Endothelial cell of umbilical vein (primary cell): Measurements from ENCODE around the gene SLF1. TPM values are rescaled to one million over a fixed set of nuclear protein-coding genes. Genes with fewer than 3 reads are reported as not detected.

Experiments used
- BruUV-seq: library from RNA; stranded (reverse); fragments of 400-500 nt; replicated peaks from 2 replicates; lab custom pipeline; 2021; lab: Mats Ljungman, UMichigan
- CTCF ChIA-PET: fragments of 300-600, 350-600 bp; sonication (Branson Sonifier 250); formaldehyde crosslinking; loops from one replicate; lab custom pipeline; 2021; ENCODE audit warnings: antibody characterized with exemption, inconsistent platforms; lab: Charles Lee
- POLR2A ChIA-PET: fragments of 300-600, 350-600 bp; sonication (Branson Sonifier 250); formaldehyde crosslinking; loops from one replicate; lab custom pipeline; 2021; ENCODE audit warnings: antibody characterized with exemption, inconsistent platforms; lab: Charles Lee
- DNase-seq: peaks from one replicate; pipeline ENCODE4 v3.0.0-alpha.2; 2011; ENCODE audit warnings: low read depth, low spot score
- FAIRE-seq: peaks from 2 replicates; lab custom pipeline; 2011; peaks lifted over from hg19 to GRCh38; lab: Jason Lieb, UNC
- H2AFZ ChIP-seq: 2 replicates; pipeline ENCODE4 v1.6.0; 2012; ENCODE audit warnings: low read depth, low read length, control low read depth, inconsistent platforms
- H3K27ac ChIP-seq: 2 replicates; pipeline ENCODE4 v1.5.1; 2011; ENCODE audit warnings: low read depth, mild to moderate bottlenecking, control low read depth, low read length, moderate library complexity; ENCODE audit not compliant: insufficient read depth
- H3K27me3 ChIP-seq, 2 experiments: 2 replicates each; pipeline versions ENCODE4 v1.6.0 to v1.6.1; 2011; ENCODE audit warnings: low read length in 2 of 2, mixed read lengths in 1 of 2; ENCODE audit not compliant: control insufficient read depth in 2 of 2, insufficient read depth in 2 of 2
- H3K36me3 ChIP-seq, 2 experiments: 2 replicates in 1 of 2; 3 replicates in 1 of 2; pipeline ENCODE4 v1.5.1; 2011; ENCODE audit warnings: low read length in 2 of 2, mild to moderate bottlenecking in 1 of 2, moderate library complexity in 1 of 2; ENCODE audit not compliant: control insufficient read depth in 2 of 2, insufficient read depth in 2 of 2; ENCODE audit errors: extremely low read depth in 1 of 2
- H3K4me1 ChIP-seq: 3 replicates; pipeline ENCODE4 v1.5.1; 2011; ENCODE audit warnings: mild to moderate bottlenecking, low read length; ENCODE audit not compliant: control insufficient read depth, insufficient read depth; ENCODE audit errors: extremely low read depth
- H3K4me2 ChIP-seq: 2 replicates; pipeline ENCODE4 v1.6.1; 2011; ENCODE audit warnings: low read length, control low read depth, mixed read lengths; ENCODE audit not compliant: insufficient read depth
- H3K4me3 ChIP-seq, 3 experiments: fragments of 200-600 bp in 1 of 3; sonication (generic), shearing (Covaris generic) in 1 of 3; replicated peaks in 1 of 3; 2 replicates each; pipeline ENCODE4 v1.5.1; 2011 to 2016; ENCODE audit warnings: control low read depth in 3 of 3, low read length in 3 of 3, mild to moderate bottlenecking in 2 of 3, inconsistent platforms in 1 of 3, low read depth in 1 of 3, moderate library complexity in 1 of 3; ENCODE audit not compliant: insufficient read depth in 1 of 3
- H3K79me2 ChIP-seq: 2 replicates; pipeline ENCODE4 v1.6.0; 2012; ENCODE audit warnings: low read length, inconsistent platforms; ENCODE audit not compliant: control insufficient read depth, insufficient read depth
- H3K9ac ChIP-seq: replicated peaks from 2 replicates; pipeline ENCODE3; 2011; ENCODE audit warnings: low read length, control low read depth; ENCODE audit not compliant: insufficient read depth; ENCODE audit errors: extremely low read depth
- H3K9me1 ChIP-seq: replicated peaks from 3 replicates; pipeline ENCODE4 v1.6.0; 2011; ENCODE audit warnings: mild to moderate bottlenecking, low read length; ENCODE audit not compliant: control insufficient read depth, insufficient read depth; ENCODE audit errors: extremely low read depth
- H3K9me3 ChIP-seq: replicated peaks from 2 replicates; pipeline ENCODE4 v1.5.1; 2012; ENCODE audit warnings: low read length, inconsistent platforms; ENCODE audit not compliant: control insufficient read depth, insufficient read depth
- H4K20me1 ChIP-seq: replicated peaks from 2 replicates; pipeline ENCODE3; 2011; ENCODE audit warnings: mild to moderate bottlenecking, low read length; ENCODE audit not compliant: control insufficient read depth, insufficient read depth; ENCODE audit errors: extremely low read depth
- CTCF ChIP-seq, 2 donors: IDR thresholded peaks; 1 replicate in 1 of 2; 2 replicates in 1 of 2; pipeline ENCODE4 v1.5.1; 2011; ENCODE audit warnings: low read length in 2 of 2, mild to moderate bottlenecking in 2 of 2, moderate library complexity in 2 of 2, control low read depth in 1 of 2, inconsistent platforms in 1 of 2, low read depth in 1 of 2; ENCODE audit not compliant: insufficient read depth in 1 of 2; ENCODE audit errors: extremely low read depth in 1 of 2
- EZH2 ChIP-seq: IDR thresholded peaks from 2 replicates; pipeline ENCODE4 v1.6.1; 2012; ENCODE audit warnings: borderline replicate concordance, low read depth, mild to moderate bottlenecking, moderate library complexity, low read length, inconsistent platforms; ENCODE audit not compliant: severe bottlenecking
- FOS ChIP-seq: IDR thresholded peaks from 2 replicates; pipeline ENCODE4 v1.6.1; 2011; ENCODE audit warnings: mild to moderate bottlenecking, low read length, moderate library complexity, borderline replicate concordance; ENCODE audit not compliant: insufficient read depth
- GATA2 ChIP-seq: IDR thresholded peaks from 2 replicates; pipeline ENCODE4 v1.7.0; 2011; ENCODE audit warnings: low read depth, mild to moderate bottlenecking, moderate library complexity, mixed read lengths, low read length; ENCODE audit not compliant: insufficient read length, insufficient read depth
- JUN ChIP-seq: IDR thresholded peaks from 2 replicates; pipeline ENCODE4 v1.6.1; 2011; ENCODE audit warnings: borderline replicate concordance, low read depth; ENCODE audit not compliant: insufficient read length, insufficient read depth
- MAX ChIP-seq: IDR thresholded peaks from 2 replicates; pipeline ENCODE4 v1.6.1; 2011; ENCODE audit not compliant: insufficient read depth, insufficient read length
- MYC ChIP-seq: IDR thresholded peaks from one replicate; pipeline ENCODE4 v1.6.1; 2011; ENCODE audit warnings: mild to moderate bottlenecking, low read depth, low read length
- POLR2A ChIP-seq: IDR thresholded peaks from 2 replicates; pipeline ENCODE4 v1.6.1; 2012; ENCODE audit warnings: low read depth, mild to moderate bottlenecking, control low read depth, low read length
- POLR2AphosphoS5 ChIP-seq: IDR thresholded peaks from 2 replicates; pipeline ENCODE4 v1.6.1; 2012; ENCODE audit warnings: low read depth, mild to moderate bottlenecking, control low read depth, low read length, moderate library complexity; ENCODE audit not compliant: insufficient read depth
- dilution Hi-C: fragments of 300-500 bp; cut with MboI; formaldehyde crosslinking; loops from one replicate; pipeline ENCODE4 v1.15.0; 2019; ENCODE audit warnings: low sequenced_read_pairs; ENCODE audit not compliant: extremely low pct_ligation_motif_present
- intact Hi-C: fragments of 100-400 bp; cut with micrococcal nuclease; formaldehyde crosslinking; loops from one replicate; pipeline ENCODE4 v1.10.0; 2022
- polyA plus RNA-seq, 4 experiments: library from polyadenylated mRNA; depleted of rRNA in 3 of 4; stranded (reverse) in 3 of 4; unstranded in 1 of 4; fragments of >200 nt; gene quantifications; 2 replicates each; pipeline versions ENCODE4 v1.2.1 to v1.2.3, GENCODE V29; 2011 to 2012; ENCODE audit warnings: missing spikeins in 1 of 4
- total RNA-seq: library from RNA; stranded (reverse); gene quantifications from 2 replicates; pipeline ENCODE4 v1.2.3, GENCODE V29; 2021

The SLF1 gene
- total and polyA plus RNA-seq, 2 donors (not counting 3 experiments of a cell fraction or from before 2014, with no cell fraction given): 1.4 to 8.5 TPM

- no peaks in the 10 kb centered on the region for H3K9me1 ChIP-seq
- dilution Hi-C loops (no loop called here), intact Hi-C loops (no loop called here)
- no peaks in the 10 kb centered on the region for H3K36me3 ChIP-seq
- H3K27me3 ChIP-seq: no peaks in the 10 kb centered on the region
- no peaks in the 10 kb centered on the region for H3K9me3 ChIP-seq
- H3K79me2 ChIP-seq: no peaks in the 10 kb centered on the region
- BruUV-seq: no TSS peak
- ChIA-PET CTCF (interaction anchor here (1.5 kb wide), 1 partner anchor 39 kb away, joined by 5 read pairs; no protein-coding TSS in a partner anchor), POLR2A (no interaction called here)
- H3K27ac ChIP-seq: no peak overlapping the region
- FAIRE-seq (no peak), DNase-seq (no peak)
- no peak overlapping the region for H2AFZ ChIP-seq
- H4K20me1 ChIP-seq: no peaks in the 10 kb centered on the region
- no peak overlapping the region for H3K4me3 ChIP-seq
- no peak overlapping the region for H3K9ac ChIP-seq
- TF ChIP-seq MYC: no peak
- TF ChIP-seq FOS: no peak
- no peak for TF ChIP-seq MAX
- TF ChIP-seq POLR2A: no peak
- no peak for TF ChIP-seq JUN
- TF ChIP-seq EZH2: no peak
- TF ChIP-seq POLR2AphosphoS5: no peak
- TF ChIP-seq GATA2: no peak
- no peak for TF ChIP-seq CTCF (IDR thresholded peaks at IDR 0.05; ENCODE audit: extremely low read depth in 1 of 2, insufficient read depth in 1 of 2, low read depth in 1 of 2, low read length in 2 of 2)
- no peak overlapping the region for H3K4me2 ChIP-seq
- H3K4me1 ChIP-seq: peaks cover 6% of the 10 kb centered on the region
These were observed 79.7 kb downstream of the SLF1 start for GRCh38 chr5:94698197-94698596.
